Adrenal gland (tissue), 5 donors: Measurements from ENCODE around the gene CTBP2.

Experiments used
- CTCF ChIP-seq, 6 experiments: fragments of 450-650 bp in 4 of 6; fragments of 200-600 bp in 2 of 6; sonication (generic) in 1 of 6; IDR thresholded peaks; 1 replicate in 5 of 6; 2 replicates in 1 of 6; pipeline versions ENCODE4 v1.5.1 to v1.8.0; 2016 to 2021; ENCODE audit warnings: antibody characterized with exemption in 6 of 6, mild to moderate bottlenecking in 2 of 6, moderate library complexity in 1 of 6
- POLR2A ChIP-seq, 2 donors: fragments of 450-650 bp; IDR thresholded peaks; one replicate each; pipeline ENCODE4 v1.6.1; 2017; ENCODE audit warnings: antibody characterized with exemption in 2 of 2, mild to moderate bottlenecking in 2 of 2, moderate library complexity in 1 of 2
- donor health status: DM: no; HTN: no; CAD: no.

GRCh38 chr10:125079091-125079600 lies 81.2 kb downstream of the CTBP2 start:
- TF ChIP-seq CTCF (IDR thresholded peaks at IDR 0.05) (no peak), POLR2A (IDR thresholded peaks at IDR 0.05) (no peak)
